ENCODE results near the gene MAP2K5. TPM values are rescaled to one million over a fixed set of nuclear protein-coding genes. Genes with fewer than 3 reads are reported as not detected.

Gene MAP2K5
- total RNA-seq, 2 donors from 2014 or later: 27.1 to 30.4 TPM

GRCh38 chr15:67827562-67828277, 285.2 kb downstream of the MAP2K5 start:
- peaks cover 65% of the 10 kb centered on the region for H3K27me3 Mint-ChIP-seq
- no peak for ATAC-seq
- peaks cover 9% of the 10 kb centered on the region for H3K36me3 Mint-ChIP-seq (ENCODE audit: low read depth)
- no peak overlapping the region for H3K27ac Mint-ChIP-seq
- DNase-seq: no peak
- peak overlapping the region; percentile 73 for H3K4me3 Mint-ChIP-seq
- H3K4me1 Mint-ChIP-seq: peaks cover 36% of the 10 kb centered on the region
- H3K9me3 ChIP-seq (ENCODE audit: control insufficient read depth, low read length, poor library complexity, severe bottlenecking): no peaks in the 10 kb centered on the region

GRCh38 chr15:67828278-67828968, 285.9 kb downstream of the MAP2K5 start:
- peak overlapping the region; percentile 73 for H3K4me3 Mint-ChIP-seq
- peaks cover 71% of the 10 kb centered on the region for H3K27me3 Mint-ChIP-seq
- H3K36me3 Mint-ChIP-seq (ENCODE audit: low read depth): peaks cover 11% of the 10 kb centered on the region
- H3K4me1 Mint-ChIP-seq: peaks cover 42% of the 10 kb centered on the region
- DNase-seq (no peak), ATAC-seq (no peak)
- H3K9me3 ChIP-seq (ENCODE audit: control insufficient read depth, low read length, poor library complexity, severe bottlenecking): no peaks in the 10 kb centered on the region
- H3K27ac Mint-ChIP-seq: no peak overlapping the region

GRCh38 chr15:67828969-67829646, 286.6 kb downstream of the MAP2K5 start:
- Mint-ChIP-seq H3K4me1 (peaks cover 42% of the 10 kb centered on the region), H3K4me3 (peak overlapping the region; percentile 73)
- no peak for DNase-seq

GRCh38 chr15:67829647-67830504, 287.4 kb downstream of the MAP2K5 start:
- Mint-ChIP-seq H3K4me1 (peaks cover 43% of the 10 kb centered on the region), H3K27me3 (peaks cover 71% of the 10 kb centered on the region), H3K36me3 (ENCODE audit: low read depth) (peaks cover 5% of the 10 kb centered on the region), H3K27ac (no peak overlapping the region), H3K4me3 (peak overlapping the region; percentile 19)
- H3K9me3 ChIP-seq (ENCODE audit: control insufficient read depth, low read length, poor library complexity, severe bottlenecking): no peaks in the 10 kb centered on the region
- DNase-seq (no peak), ATAC-seq (no peak)

More at GRCh38 chr15:67828969-67829646, 286.6 kb downstream of the MAP2K5 start:
- H3K27ac Mint-ChIP-seq: no peak overlapping the region
- H3K27me3 Mint-ChIP-seq: peaks cover 71% of the 10 kb centered on the region
- ATAC-seq: no peak
- peaks cover 6% of the 10 kb centered on the region for H3K36me3 Mint-ChIP-seq (ENCODE audit: low read depth)
- H3K9me3 ChIP-seq (ENCODE audit: control insufficient read depth, low read length, poor library complexity, severe bottlenecking): no peaks in the 10 kb centered on the region

- DNase-seq (no peak), ATAC-seq (no peak)
- peaks cover 45% of the 10 kb centered on the region for H3K4me1 Mint-ChIP-seq
Measured at GRCh38 chr15:67831363-67831762, 288.9 kb downstream of the MAP2K5 start.

GRCh38 chr15:67832031-67832551, 289.6 kb downstream of the MAP2K5 start:
- no peak overlapping the region for H3K27ac Mint-ChIP-seq
- DNase-seq (no peak), ATAC-seq (no peak)
- H3K9me3 ChIP-seq (ENCODE audit: control insufficient read depth, low read length, poor library complexity, severe bottlenecking): no peaks in the 10 kb centered on the region
- peaks cover 75% of the 10 kb centered on the region for H3K27me3 Mint-ChIP-seq
- H3K4me1 Mint-ChIP-seq: peaks cover 46% of the 10 kb centered on the region
- peaks cover 5% of the 10 kb centered on the region for H3K36me3 Mint-ChIP-seq (ENCODE audit: low read depth)
- no peak overlapping the region for H3K4me3 Mint-ChIP-seq

More at GRCh38 chr15:67831363-67831762, 288.9 kb downstream of the MAP2K5 start:
- Mint-ChIP-seq H3K27ac (no peak overlapping the region), H3K36me3 (ENCODE audit: low read depth) (peaks cover 5% of the 10 kb centered on the region), H3K27me3 (peaks cover 72% of the 10 kb centered on the region), H3K4me3 (no peak overlapping the region)
- H3K9me3 ChIP-seq (ENCODE audit: control insufficient read depth, low read length, poor library complexity, severe bottlenecking): no peaks in the 10 kb centered on the region

GRCh38 chr15:67832897-67833709, 290.6 kb downstream of the MAP2K5 start:
- Mint-ChIP-seq H3K4me1 (peaks cover 46% of the 10 kb centered on the region), H3K36me3 (ENCODE audit: low read depth) (peaks cover 5% of the 10 kb centered on the region), H3K4me3 (peak overlapping the region; percentile 92), H3K27ac (peak overlapping the region; percentile 45), H3K27me3 (peaks cover 73% of the 10 kb centered on the region)
- no peak for ATAC-seq
- no peak for DNase-seq
- no peaks in the 10 kb centered on the region for H3K9me3 ChIP-seq (ENCODE audit: control insufficient read depth, low read length, poor library complexity, severe bottlenecking)

GRCh38 chr15:67833710-67834511, 291.4 kb downstream of the MAP2K5 start:
- no peaks in the 10 kb centered on the region for H3K9me3 ChIP-seq (ENCODE audit: control insufficient read depth, low read length, poor library complexity, severe bottlenecking)
- peaks cover 5% of the 10 kb centered on the region for H3K36me3 Mint-ChIP-seq (ENCODE audit: low read depth)
- ATAC-seq (peak; percentile 44), DNase-seq (no peak)
- H3K27me3 Mint-ChIP-seq: peaks cover 66% of the 10 kb centered on the region
- peak overlapping the region; percentile 92 for H3K4me3 Mint-ChIP-seq
- H3K27ac Mint-ChIP-seq: peak overlapping the region; percentile 39
- H3K4me1 Mint-ChIP-seq: peaks cover 41% of the 10 kb centered on the region

GRCh38 chr15:67834581-67835296, 292.2 kb downstream of the MAP2K5 start:
- peak; percentile 18 for ATAC-seq
- H3K9me3 ChIP-seq (ENCODE audit: control insufficient read depth, low read length, poor library complexity, severe bottlenecking): no peaks in the 10 kb centered on the region
- Mint-ChIP-seq H3K27me3 (peaks cover 61% of the 10 kb centered on the region), H3K36me3 (ENCODE audit: low read depth) (peaks cover 5% of the 10 kb centered on the region), H3K4me3 (peak overlapping the region; percentile 92), H3K4me1 (peaks cover 43% of the 10 kb centered on the region), H3K27ac (no peak overlapping the region)
- DNase-seq: no peak

- H3K9me3 ChIP-seq (ENCODE audit: control insufficient read depth, low read length, poor library complexity, severe bottlenecking): no peaks in the 10 kb centered on the region
- Mint-ChIP-seq H3K27ac (no peak overlapping the region), H3K4me1 (peaks cover 43% of the 10 kb centered on the region), H3K27me3 (peaks cover 56% of the 10 kb centered on the region), H3K36me3 (ENCODE audit: low read depth) (peaks cover 9% of the 10 kb centered on the region), H3K4me3 (peak overlapping the region; percentile 92)
- DNase-seq (no peak), ATAC-seq (no peak)
Measured at GRCh38 chr15:67835297-67836133, 293.0 kb downstream of the MAP2K5 start.

All from T-helper 17 cell (primary cell).